K562 (cell line): ENCODE measurements around the gene ADGRD1. TPM values are rescaled to one million over a fixed set of nuclear protein-coding genes. Genes with fewer than 3 reads are reported as not detected.
A peak's percentile ranks its signal among the peaks of the same experiment; 100 is the strongest.

Experiments
- CBFB ChIP-seq: sonication (generic); formaldehyde crosslinking; IDR thresholded peaks from 2 replicates; pipeline ENCODE4 v1.4.0; 2020; ENCODE audit warnings: mild to moderate bottlenecking, missing genetic modification reagents
- CC2D1A ChIP-seq: fragments of 450-650 bp; IDR thresholded peaks from 2 replicates; pipeline ENCODE4 v1.6.1; 2017; ENCODE audit warnings: mild to moderate bottlenecking
- CHD1 ChIP-seq: fragments of 200-600 bp; sonication (generic); IDR thresholded peaks from one replicate; pipeline ENCODE4 v1.6.1; 2012; ENCODE audit warnings: mild to moderate bottlenecking, moderate library complexity, low read length, inconsistent platforms
- ERF ChIP-seq: fragments of 450-650 bp; formaldehyde crosslinking; IDR thresholded peaks from 2 replicates; pipeline ENCODE4 v1.4.0; 2020; ENCODE audit warnings: mild to moderate bottlenecking, mixed read lengths
- GATA2 ChIP-seq: sonication (generic); formaldehyde crosslinking; IDR thresholded peaks from 2 replicates; pipeline ENCODE4 v1.4.0; 2020; ENCODE audit warnings: mild to moderate bottlenecking, missing genetic modification reagents
- HNRNPK ChIP-seq: fragments of 200-400 bp; formaldehyde crosslinking; IDR thresholded peaks from one replicate; pipeline ENCODE4 v1.6.1; 2018; ENCODE audit warnings: mild to moderate bottlenecking, low read depth, low read length; ENCODE audit not compliant: poor library complexity, severe bottlenecking
- KLF10 ChIP-seq: fragments of 250-450 bp; sonication (Bioruptor Pico); IDR thresholded peaks from 2 replicates; pipeline ENCODE4 v1.6.1; 2021; ENCODE audit warnings: matching md5 sums
- NCOA1 ChIP-seq: fragments of 450-650 bp; IDR thresholded peaks from 2 replicates; pipeline ENCODE4 v1.6.1; 2016; ENCODE audit warnings: low read depth
- NFIC ChIP-seq: fragments of 450-650 bp; IDR thresholded peaks from 2 replicates; pipeline ENCODE4 v1.6.1; 2017; ENCODE audit warnings: mild to moderate bottlenecking, inconsistent platforms
- NR2C1 ChIP-seq, 2 experiments: fragments of 450-650 bp; IDR thresholded peaks; 2 replicates each; pipeline ENCODE4 v1.6.1; 2017; ENCODE audit warnings: mild to moderate bottlenecking in 2 of 2, antibody characterized with exemption in 1 of 2, inconsistent platforms in 1 of 2, missing compliant biosample characterization in 1 of 2, missing genetic modification characterization in 1 of 2
- SAFB2 ChIP-seq: fragments of 200-400 bp; formaldehyde crosslinking; IDR thresholded peaks from 2 replicates; pipeline ENCODE4 v1.6.1; 2018; ENCODE audit warnings: borderline replicate concordance, low read length, low read depth, moderate library complexity; ENCODE audit not compliant: severe bottlenecking
- SMC3 ChIP-seq: conservative IDR thresholded peaks from 2 replicates; pipeline ENCODE4 v1.6.1; 2011; ENCODE audit warnings: low read depth, low read length, improper control_type of control experiment; ENCODE audit not compliant: insufficient read depth
- TCF7 ChIP-seq: sonication (generic); IDR thresholded peaks from 2 replicates; pipeline ENCODE4 v1.6.1; 2016; ENCODE audit warnings: antibody characterized with exemption, borderline replicate concordance
- WHSC1 ChIP-seq: IDR thresholded peaks from one replicate; pipeline ENCODE4 v1.6.1; 2012; ENCODE audit warnings: low read length, control low read depth, inconsistent platforms
- ZFP30 ChIP-seq: fragments of 250-450 bp; sonication (Bioruptor Pico); IDR thresholded peaks from 2 replicates; pipeline ENCODE4 v1.8.0; 2022; ENCODE audit warnings: moderate library complexity, mild to moderate bottlenecking, inconsistent platforms, borderline replicate concordance
- ZNF140 ChIP-seq: fragments of 250-450 bp; sonication (Bioruptor Pico); IDR thresholded peaks from 2 replicates; pipeline ENCODE4 v1.8.0; 2021; ENCODE audit warnings: moderate library complexity, mild to moderate bottlenecking, inconsistent platforms
- polyA plus RNA-seq, 8 experiments: library from polyadenylated mRNA; depleted of rRNA in 4 of 8; stranded (reverse) in 5 of 8; unstranded in 3 of 8; fragments of >200 nt; fragmentation: Nextera tagmentation in 2 of 8; fragmentation: Illumina TruSeq in 1 of 8; extraction: Ambion mirVana in 2 of 8; extraction: Trizol in 1 of 8; gene quantifications; 2 replicates each; pipeline versions ENCODE4 v1.2.1 to v1.2.3, GENCODE V29; 2011 to 2014; ENCODE audit warnings: inconsistent platforms in 1 of 8, missing spikeins in 1 of 8
- total RNA-seq, 7 experiments: library from RNA; depleted of rRNA in 6 of 7; stranded (reverse); fragments of >200 nt in 6 of 7; fragmentation: Illumina TruSeq in 2 of 7; extraction: Trizol in 2 of 7; gene quantifications; 2 replicates each; pipeline versions ENCODE4 v1.2.1 to v1.2.3, GENCODE V29; 2011 to 2021; ENCODE audit warnings: low replicate concordance in 1 of 7
- TF ChIP-seq, protein P1 (sequence below): IDR thresholded peaks from 2 replicates; pipeline ENCODE4 v1.6.1; 2011; ENCODE audit not compliant: insufficient read length; ENCODE audit errors: extremely low read depth
- TF ChIP-seq, protein P2 (sequence below): fragments of 450-650 bp; IDR thresholded peaks from 2 replicates; pipeline ENCODE4 v1.6.1; 2016; ENCODE audit warnings: missing biosample characterization, missing genetic modification characterization
- TF ChIP-seq, protein P3 (sequence below): sonication (generic); formaldehyde crosslinking; IDR thresholded peaks from 2 replicates; pipeline ENCODE4 v1.8.1; 2022; ENCODE audit warnings: missing genetic modification reagents
- TF ChIP-seq, protein P4 (sequence below): fragments of 150-350 bp; IDR thresholded peaks from 2 replicates; pipeline ENCODE4 v1.6.1; 2014; ENCODE audit warnings: low read depth, mild to moderate bottlenecking, low read length, borderline replicate concordance

Gene ADGRD1
- total and polyA plus RNA-seq, 9 of the 15 experiments (the other 6 are each of a cell fraction or from before 2014, with no cell fraction given) = 1.7 to 11.7 (median 3.3) TPM

DNA sequence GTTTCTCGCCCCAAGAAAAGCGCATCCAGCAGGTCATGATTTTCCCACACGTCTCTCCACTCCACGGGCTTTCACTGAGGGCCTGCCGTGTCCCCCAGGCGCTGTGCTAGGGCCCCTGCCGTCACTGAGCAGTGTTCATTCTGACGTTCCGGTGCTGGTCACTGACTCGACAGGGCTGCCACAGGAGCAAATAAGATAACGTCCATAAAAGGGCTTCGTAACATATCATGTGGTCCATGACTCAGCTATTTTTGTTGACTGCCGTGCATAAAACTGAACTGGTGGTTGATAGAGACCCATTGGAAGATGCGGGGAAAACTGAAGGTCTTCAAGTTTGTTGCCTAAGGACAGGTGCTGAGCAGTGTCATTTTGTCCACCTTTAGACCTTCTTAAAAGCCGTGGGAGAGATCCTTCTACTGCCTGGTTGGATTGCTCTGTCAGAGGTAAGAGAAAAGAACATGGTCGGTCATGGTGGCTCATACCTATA, 46.3 kb downstream of the ADGRD1 start (continued):
- TF ChIP-seq, protein P1, sequence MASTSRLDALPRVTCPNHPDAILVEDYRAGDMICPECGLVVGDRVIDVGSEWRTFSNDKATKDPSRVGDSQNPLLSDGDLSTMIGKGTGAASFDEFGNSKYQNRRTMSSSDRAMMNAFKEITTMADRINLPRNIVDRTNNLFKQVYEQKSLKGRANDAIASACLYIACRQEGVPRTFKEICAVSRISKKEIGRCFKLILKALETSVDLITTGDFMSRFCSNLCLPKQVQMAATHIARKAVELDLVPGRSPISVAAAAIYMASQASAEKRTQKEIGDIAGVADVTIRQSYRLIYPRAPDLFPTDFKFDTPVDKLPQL = no peak
- TF ChIP-seq, protein P2, sequence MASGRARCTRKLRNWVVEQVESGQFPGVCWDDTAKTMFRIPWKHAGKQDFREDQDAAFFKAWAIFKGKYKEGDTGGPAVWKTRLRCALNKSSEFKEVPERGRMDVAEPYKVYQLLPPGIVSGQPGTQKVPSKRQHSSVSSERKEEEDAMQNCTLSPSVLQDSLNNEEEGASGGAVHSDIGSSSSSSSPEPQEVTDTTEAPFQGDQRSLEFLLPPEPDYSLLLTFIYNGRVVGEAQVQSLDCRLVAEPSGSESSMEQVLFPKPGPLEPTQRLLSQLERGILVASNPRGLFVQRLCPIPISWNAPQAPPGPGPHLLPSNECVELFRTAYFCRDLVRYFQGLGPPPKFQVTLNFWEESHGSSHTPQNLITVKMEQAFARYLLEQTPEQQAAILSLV (tag) = no peak
- TF ChIP-seq KLF10 (CRISPR knock-in tag) (no peak), ZNF140 (CRISPR knock-in tag) (no peak), GATA2 (CRISPR knock-in tag) (peak; percentile 64; the same call in 1 of the 2 replicates), NFIC (peak; percentile 33; the same call in 1 of the 2 replicates), NCOA1 (no peak), SAFB2 (no peak), CHD1 (no peak), WHSC1 (no peak), TCF7 (no peak), ERF (no peak), HNRNPK (no peak), ZFP30 (CRISPR knock-in tag) (no peak), CC2D1A (0 out of 2 replicates have a peak, but pooled peaks have one; percentile 32), SMC3 (no peak), NR2C1 (IDR thresholded peaks at IDR 0.05) (no peak), NR2C1 (tag; IDR thresholded peaks at IDR 0.05) (peak; percentile 74), CBFB (no peak)
- TF ChIP-seq, protein P3, sequence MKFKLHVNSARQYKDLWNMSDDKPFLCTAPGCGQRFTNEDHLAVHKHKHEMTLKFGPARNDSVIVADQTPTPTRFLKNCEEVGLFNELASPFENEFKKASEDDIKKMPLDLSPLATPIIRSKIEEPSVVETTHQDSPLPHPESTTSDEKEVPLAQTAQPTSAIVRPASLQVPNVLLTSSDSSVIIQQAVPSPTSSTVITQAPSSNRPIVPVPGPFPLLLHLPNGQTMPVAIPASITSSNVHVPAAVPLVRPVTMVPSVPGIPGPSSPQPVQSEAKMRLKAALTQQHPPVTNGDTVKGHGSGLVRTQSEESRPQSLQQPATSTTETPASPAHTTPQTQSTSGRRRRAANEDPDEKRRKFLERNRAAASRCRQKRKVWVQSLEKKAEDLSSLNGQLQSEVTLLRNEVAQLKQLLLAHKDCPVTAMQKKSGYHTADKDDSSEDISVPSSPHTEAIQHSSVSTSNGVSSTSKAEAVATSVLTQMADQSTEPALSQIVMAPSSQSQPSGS = no peak
- TF ChIP-seq, protein P4, sequence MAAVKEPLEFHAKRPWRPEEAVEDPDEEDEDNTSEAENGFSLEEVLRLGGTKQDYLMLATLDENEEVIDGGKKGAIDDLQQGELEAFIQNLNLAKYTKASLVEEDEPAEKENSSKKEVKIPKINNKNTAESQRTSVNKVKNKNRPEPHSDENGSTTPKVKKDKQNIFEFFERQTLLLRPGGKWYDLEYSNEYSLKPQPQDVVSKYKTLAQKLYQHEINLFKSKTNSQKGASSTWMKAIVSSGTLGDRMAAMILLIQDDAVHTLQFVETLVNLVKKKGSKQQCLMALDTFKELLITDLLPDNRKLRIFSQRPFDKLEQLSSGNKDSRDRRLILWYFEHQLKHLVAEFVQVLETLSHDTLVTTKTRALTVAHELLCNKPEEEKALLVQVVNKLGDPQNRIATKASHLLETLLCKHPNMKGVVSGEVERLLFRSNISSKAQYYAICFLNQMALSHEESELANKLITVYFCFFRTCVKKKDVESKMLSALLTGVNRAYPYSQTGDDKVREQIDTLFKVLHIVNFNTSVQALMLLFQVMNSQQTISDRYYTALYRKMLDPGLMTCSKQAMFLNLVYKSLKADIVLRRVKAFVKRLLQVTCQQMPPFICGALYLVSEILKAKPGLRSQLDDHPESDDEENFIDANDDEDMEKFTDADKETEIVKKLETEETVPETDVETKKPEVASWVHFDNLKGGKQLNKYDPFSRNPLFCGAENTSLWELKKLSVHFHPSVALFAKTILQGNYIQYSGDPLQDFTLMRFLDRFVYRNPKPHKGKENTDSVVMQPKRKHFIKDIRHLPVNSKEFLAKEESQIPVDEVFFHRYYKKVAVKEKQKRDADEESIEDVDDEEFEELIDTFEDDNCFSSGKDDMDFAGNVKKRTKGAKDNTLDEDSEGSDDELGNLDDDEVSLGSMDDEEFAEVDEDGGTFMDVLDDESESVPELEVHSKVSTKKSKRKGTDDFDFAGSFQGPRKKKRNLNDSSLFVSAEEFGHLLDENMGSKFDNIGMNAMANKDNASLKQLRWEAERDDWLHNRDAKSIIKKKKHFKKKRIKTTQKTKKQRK = no peak
